HUES48 (cell line): ENCODE measurements around the gene SARS1.
A peak's percentile ranks its signal among the peaks of the same experiment; 100 is the strongest.
"Not testable (repeated sequence)": the region's sequence is repeated elsewhere in the genome, so short reads cannot be mapped to it uniquely, and the experiment has no call there.

Experiments
- H3K27ac ChIP-seq: one replicate; pipeline ENCODE4 v1.7.0; 2013; ENCODE audit warnings: low read depth, low read length, inconsistent platforms
- H3K27me3 ChIP-seq: 2 replicates; pipeline ENCODE4 v1.6.1; 2013; ENCODE audit warnings: mild to moderate bottlenecking, low read length; ENCODE audit not compliant: control insufficient read depth, insufficient read depth
- H3K36me3 ChIP-seq: 2 replicates; pipeline ENCODE4 v1.6.1; 2013; ENCODE audit warnings: low read length; ENCODE audit not compliant: control insufficient read depth, insufficient read depth
- H3K4me1 ChIP-seq: 2 replicates; pipeline ENCODE4 v1.6.1; 2013; ENCODE audit warnings: mild to moderate bottlenecking, low read length; ENCODE audit not compliant: control insufficient read depth, insufficient read depth
- H3K4me3 ChIP-seq: 2 replicates; pipeline ENCODE4 v1.5.1; 2013; ENCODE audit warnings: mild to moderate bottlenecking, low read depth, low read length
- H3K9ac ChIP-seq: 2 replicates; pipeline ENCODE4 v1.6.1; 2013; ENCODE audit warnings: mild to moderate bottlenecking, low read depth, low read length, moderate library complexity
- H3K9me3 ChIP-seq: 2 replicates; pipeline ENCODE4 v1.6.1; 2013; ENCODE audit warnings: low read length; ENCODE audit not compliant: control insufficient read depth, insufficient read depth

SARS1 gene

DNA sequence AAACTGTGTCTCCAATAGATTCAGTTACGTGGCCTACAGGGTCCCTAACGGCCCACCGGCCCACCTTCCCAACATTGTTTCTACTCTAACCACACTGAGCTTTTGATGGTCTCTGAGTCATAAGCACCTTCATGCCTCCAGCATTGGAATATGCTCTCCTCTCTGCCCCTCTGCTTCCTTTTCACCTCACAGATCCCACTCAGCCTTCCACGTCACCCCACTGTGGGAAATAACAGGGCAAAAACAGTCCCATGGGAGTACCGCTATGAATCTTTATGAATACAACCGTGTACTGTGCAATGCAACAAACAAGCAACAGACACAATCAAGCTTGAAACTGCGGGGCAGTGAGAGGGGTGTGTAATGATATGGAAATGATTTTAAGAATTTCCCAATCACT lies 5.3 kb upstream of the SARS1 start:
- Histone ChIP-seq H3K9ac (no peak overlapping the region), H3K27ac (no peak overlapping the region), H3K27me3 (no peaks in the 10 kb centered on the region), H3K9me3 (no peaks in the 10 kb centered on the region), H3K4me3 (no peak overlapping the region), H3K4me1 (peaks cover 4% of the 10 kb centered on the region; the same call in 1 of the 2 replicates), H3K36me3 (no peaks in the 10 kb centered on the region)

DNA sequence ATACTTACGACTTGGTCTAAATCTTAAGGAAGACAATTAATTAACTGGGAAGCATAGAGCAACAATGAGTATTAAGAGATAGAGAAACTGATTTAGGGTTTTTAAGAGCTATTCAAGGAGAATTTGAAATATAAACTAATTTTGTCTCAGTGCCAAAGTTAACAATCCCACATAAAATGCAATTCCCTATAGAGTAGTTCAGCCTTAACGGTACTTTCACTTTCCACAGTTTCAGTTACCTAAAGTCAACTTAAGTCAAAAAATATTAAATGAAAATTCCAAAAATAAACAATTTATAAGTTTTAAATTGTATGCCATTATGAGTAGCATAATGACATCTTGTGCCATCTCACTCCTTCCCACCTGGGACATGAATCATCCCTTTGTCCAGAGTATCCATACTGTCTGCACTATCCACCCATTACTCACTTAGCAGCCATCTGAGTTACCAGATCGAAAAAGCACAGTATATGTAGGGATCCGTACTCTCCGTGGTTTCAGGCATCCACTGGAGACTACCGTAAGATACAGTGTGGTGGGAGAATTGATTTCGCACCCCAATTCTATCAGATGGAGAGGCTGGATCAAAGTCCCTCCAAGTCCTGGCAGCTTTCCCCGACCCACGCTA lies 4.8 kb upstream of the SARS1 start:
- no peaks in the 10 kb centered on the region for H3K27me3 ChIP-seq
- no peaks in the 10 kb centered on the region for H3K36me3 ChIP-seq
- H3K27ac ChIP-seq: no peak overlapping the region

DNA sequence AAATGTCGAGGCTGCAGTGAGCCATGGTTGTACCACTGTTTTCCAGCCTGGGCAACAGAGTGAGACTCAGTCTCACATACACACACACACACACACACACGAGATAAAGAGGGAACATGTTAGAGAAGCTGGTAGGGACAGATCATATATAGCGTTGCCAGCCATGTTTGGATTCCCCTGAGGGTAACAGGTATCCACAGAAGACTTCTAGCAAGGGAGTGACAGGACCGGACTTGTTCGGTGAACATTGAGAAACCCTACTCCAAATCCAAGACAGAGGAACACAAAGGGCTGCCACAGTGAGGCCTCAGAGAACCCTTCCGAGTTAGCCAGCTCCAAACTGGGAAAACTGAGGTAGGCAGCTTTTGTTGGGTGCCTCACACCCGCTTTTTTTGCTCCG lies 3.7 kb upstream of the SARS1 start:
- no peaks in the 10 kb centered on the region for H3K9me3 ChIP-seq
- no peaks in the 10 kb centered on the region for H3K27me3 ChIP-seq
- H3K36me3 ChIP-seq: no peaks in the 10 kb centered on the region
- H3K27ac ChIP-seq: no peak overlapping the region
- H3K4me3 ChIP-seq: no peak overlapping the region
- H3K4me1 ChIP-seq: peaks cover 7% of the 10 kb centered on the region; the same call in 1 of the 2 replicates
- no peak overlapping the region for H3K9ac ChIP-seq

More for the DNA sequence above, 4.8 kb upstream of the SARS1 start:
- Histone ChIP-seq H3K4me1 (peaks cover 5% of the 10 kb centered on the region; the same call in 1 of the 2 replicates), H3K9ac (no peak overlapping the region), H3K4me3 (no peak overlapping the region), H3K9me3 (no peaks in the 10 kb centered on the region)

DNA sequence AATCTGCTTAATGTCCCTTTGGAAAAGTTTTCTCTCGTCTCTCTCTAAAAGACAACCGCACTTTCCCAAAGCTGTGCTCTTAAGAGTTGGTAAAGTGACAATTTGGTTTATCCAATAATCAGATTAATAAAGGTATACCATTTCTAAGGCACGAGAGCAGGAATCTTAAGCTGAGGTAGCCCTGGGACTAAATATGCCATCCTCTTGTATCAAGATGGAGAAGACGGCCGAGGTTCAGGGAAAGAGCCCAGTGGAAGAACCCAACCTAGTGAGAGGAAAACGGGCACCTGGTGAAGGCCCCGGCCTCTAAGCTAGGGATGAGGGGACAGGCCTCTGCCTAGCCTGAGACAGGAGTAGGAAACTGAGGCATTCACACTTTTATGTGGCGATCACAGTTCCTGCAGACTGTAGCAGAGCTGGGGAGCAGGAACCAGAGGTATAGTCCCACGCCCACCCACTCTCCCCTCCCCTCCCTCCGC lies 334 bp upstream of the SARS1 start:
- H3K27ac ChIP-seq: peak overlapping the region; percentile 83

DNA sequence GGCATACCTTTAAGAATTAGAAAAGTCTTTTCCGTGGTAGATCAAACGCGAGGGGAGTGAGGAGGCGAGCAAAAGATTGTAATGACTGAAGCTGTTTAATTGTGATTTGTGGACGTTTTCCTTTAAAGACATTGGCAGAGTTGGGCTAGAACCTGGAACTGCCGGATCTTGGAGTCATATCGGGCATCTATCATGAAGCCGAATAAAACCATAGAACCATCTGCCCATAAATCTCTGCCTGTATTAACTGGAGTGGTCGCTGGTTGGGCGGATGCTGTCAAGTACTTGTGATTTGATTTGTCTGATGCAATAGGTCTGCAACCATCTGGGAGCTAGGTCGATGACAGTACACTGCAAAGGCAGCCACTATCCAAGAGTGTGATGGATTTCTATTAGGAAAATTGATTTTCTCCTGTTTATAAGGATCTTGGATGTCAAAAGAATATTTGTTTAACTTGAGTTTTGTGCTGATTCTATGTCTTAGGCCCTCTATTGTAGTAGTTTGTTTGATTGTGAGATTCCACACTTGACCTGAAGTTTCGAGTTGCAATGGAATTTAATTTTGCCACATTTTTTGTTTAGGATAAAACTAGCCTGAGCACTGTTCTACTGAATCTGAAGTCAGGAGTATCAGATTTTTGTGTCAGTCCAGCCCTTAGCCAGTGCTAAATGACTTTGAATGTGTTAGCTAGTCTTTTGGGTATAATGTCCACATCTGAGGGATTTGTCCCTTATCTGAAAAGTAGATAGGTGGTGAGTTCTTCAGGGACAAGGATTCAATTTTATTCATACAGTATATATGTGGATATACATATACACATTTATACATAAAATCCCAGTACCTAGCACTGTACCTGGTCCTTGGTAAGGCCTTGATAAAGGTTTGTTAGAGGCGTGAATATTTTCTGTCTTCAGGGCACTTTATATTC lies 1.2 kb downstream of the SARS1 start:
- peak overlapping the region; percentile 93 for H3K4me3 ChIP-seq
- no peaks in the 10 kb centered on the region; the same call in 1 of the 2 replicates for H3K36me3 ChIP-seq
- no peaks in the 10 kb centered on the region for H3K27me3 ChIP-seq
- peak overlapping the region; percentile 70 for H3K9ac ChIP-seq
- H3K4me1 ChIP-seq: peaks cover 13% of the 10 kb centered on the region; the same call in 1 of the 2 replicates
- no peaks in the 10 kb centered on the region for H3K9me3 ChIP-seq
- peak overlapping the region; percentile 83 for H3K27ac ChIP-seq

More for the DNA sequence above, 334 bp upstream of the SARS1 start:
- H3K4me3 ChIP-seq: peak overlapping the region; percentile 93
- peaks cover 13% of the 10 kb centered on the region; the same call in 1 of the 2 replicates for H3K4me1 ChIP-seq
- peak overlapping the region; percentile 3; the same call in 1 of the 2 replicates for H3K9ac ChIP-seq
- H3K9me3 ChIP-seq: no peaks in the 10 kb centered on the region
- H3K27me3 ChIP-seq: no peaks in the 10 kb centered on the region
- no peaks in the 10 kb centered on the region; the same call in 1 of the 2 replicates for H3K36me3 ChIP-seq

DNA sequence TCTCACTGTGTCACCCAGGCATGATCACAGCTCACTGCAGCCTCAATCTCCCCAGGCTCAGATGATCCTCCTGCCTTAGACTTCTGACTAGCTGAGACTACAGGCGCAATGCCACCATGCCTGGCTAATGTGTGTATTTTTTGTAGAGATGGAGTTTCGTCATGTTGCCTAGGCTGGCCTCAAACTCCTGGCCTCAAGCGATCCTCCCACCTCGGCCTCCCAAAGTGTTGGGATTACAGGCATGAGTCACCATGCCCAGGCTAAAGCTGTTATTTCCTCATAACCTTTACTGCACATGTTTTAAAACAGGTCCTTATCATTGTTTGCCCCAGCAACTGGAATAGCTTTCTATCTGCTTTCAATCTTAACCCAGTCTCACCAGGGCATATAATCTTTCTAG lies 2.9 kb downstream of the SARS1 start:
- Histone ChIP-seq H3K9me3 (no peaks in the 10 kb centered on the region), H3K4me3 (no peak overlapping the region), H3K4me1 (peaks cover 13% of the 10 kb centered on the region; the same call in 1 of the 2 replicates), H3K36me3 (peaks cover 5% of the 10 kb centered on the region), H3K27me3 (no peaks in the 10 kb centered on the region), H3K9ac (no peak overlapping the region), H3K27ac (no peak overlapping the region)

DNA sequence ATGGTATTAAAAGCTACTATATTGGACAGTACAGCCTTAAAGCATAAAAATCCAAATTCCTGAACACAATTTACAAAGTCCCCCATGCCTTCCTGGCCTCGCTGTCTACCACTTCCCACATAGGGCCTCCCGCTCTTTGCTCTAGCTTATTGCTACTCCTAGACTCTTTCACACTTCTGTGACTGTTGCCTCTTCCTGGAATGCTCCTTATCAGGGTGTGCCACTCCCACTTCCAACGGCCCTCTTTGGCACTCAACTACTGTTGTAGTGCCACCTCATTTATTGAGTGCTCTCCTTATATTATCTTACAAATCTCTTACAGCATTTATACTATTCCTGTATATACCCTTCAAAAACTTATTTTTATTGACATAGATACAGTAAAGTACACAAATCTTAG lies 4.8 kb downstream of the SARS1 start:
- H3K9me3 ChIP-seq: no peaks in the 10 kb centered on the region
- no peak overlapping the region for H3K4me3 ChIP-seq
- no peaks in the 10 kb centered on the region for H3K27me3 ChIP-seq
- H3K4me1 ChIP-seq: peaks cover 8% of the 10 kb centered on the region; the same call in 1 of the 2 replicates
- H3K27ac ChIP-seq: no peak overlapping the region
- no peak overlapping the region for H3K9ac ChIP-seq
- H3K36me3 ChIP-seq: peaks cover 5% of the 10 kb centered on the region

DNA sequence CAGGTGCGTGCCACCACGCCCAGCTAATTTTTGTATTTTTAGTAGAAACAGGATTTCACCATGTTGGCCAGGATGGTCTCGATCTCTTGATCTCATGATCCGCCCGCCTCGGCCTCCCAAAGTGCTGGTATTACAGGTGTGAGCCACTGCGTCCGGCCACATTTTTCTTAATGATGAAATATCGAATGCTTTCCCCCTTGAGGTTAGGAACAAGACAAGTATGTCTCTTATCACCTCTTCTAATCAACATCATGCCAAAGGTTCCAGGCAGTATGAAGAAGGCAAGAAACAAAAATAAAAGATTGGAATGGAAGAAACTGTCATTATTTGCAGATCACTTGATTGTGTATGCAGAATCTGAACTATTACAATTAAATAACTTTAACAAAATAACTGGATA lies 7.5 kb downstream of the SARS1 start:
- not testable (repeated sequence) for H3K27ac ChIP-seq

DNA sequence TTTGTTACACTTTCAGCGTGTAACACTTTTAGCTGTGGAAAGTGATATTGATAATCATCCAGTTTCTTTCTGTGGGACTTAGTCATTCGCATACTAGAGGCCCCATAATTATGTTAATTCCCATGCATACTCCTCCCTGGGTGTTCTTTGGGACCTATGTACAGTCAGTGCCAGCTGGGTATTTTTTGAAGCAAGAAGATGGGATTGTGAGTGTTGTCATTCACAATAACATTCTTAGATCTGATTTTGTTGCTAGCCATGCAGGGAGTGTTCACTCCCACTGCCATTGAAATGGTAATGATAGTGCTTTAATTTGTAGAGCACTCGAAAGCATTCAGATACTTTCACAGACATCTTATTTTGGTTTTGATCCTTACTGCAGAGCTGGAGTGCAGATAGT lies 11.6 kb downstream of the SARS1 start:
- Histone ChIP-seq H3K4me1 (peaks cover 35% of the 10 kb centered on the region), H3K27me3 (no peaks in the 10 kb centered on the region), H3K27ac (peak overlapping the region; percentile 40), H3K4me3 (0 out of 2 replicates have a peak overlapping the region, but pooled peaks have one; percentile 10), H3K9me3 (no peaks in the 10 kb centered on the region), H3K36me3 (peaks cover 21% of the 10 kb centered on the region), H3K9ac (no peak overlapping the region)

More for the DNA sequence above, 7.5 kb downstream of the SARS1 start:
- not testable (repeated sequence) for H3K4me3 ChIP-seq, H3K9ac ChIP-seq, H3K9me3 ChIP-seq, H3K27me3 ChIP-seq
- Histone ChIP-seq H3K36me3 (peaks cover 15% of the 10 kb centered on the region), H3K4me1 (peaks cover 11% of the 10 kb centered on the region)

DNA sequence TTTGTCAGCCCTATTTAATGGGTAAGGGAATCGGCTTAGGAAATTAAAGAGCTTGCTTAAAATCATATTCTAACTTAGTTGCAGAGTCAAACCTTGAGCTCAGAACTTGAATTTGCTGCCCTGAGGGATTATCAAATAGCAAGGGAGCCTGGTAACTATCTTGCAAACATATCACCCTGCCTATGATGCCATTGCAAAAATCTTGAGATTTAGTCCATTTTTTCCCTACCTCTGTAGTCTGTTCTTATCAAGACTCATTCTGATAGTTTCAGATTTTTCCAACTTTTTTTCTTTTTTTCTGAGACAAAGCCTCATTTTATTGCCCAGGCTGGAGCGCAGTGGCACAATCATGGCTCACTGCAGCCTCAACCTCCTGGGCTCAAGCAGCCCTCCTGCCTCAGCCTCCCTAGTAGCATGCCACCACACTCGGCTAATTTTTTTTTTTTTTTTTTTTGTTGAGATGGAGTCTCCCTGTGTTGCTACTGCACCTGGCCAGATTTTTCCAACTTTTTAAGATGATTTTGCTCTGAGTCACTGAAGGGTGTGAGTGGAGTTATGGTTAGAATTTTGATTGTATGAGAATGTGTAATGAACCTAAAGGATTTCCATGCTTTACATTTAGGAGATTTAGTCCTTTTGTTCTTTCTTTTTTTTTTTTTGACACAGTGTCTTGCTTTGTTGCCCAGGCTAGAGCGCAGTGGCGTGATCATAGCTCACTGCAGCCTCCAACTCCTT lies 12.2 kb downstream of the SARS1 start:
- Histone ChIP-seq H3K9ac (no peak overlapping the region), H3K36me3 (peaks cover 26% of the 10 kb centered on the region), H3K4me3 (0 out of 2 replicates have a peak overlapping the region, but pooled peaks have one; percentile 10), H3K27me3 (no peaks in the 10 kb centered on the region), H3K4me1 (peaks cover 40% of the 10 kb centered on the region), H3K27ac (peak overlapping the region; percentile 40), H3K9me3 (no peaks in the 10 kb centered on the region)
